Central memory CD4-positive, alpha-beta T cell (primary cell): ENCODE measurements around the gene RBM7.

ENCODE experiments used
- DNase-seq: peaks from one replicate; pipeline ENCODE4 v3.0.0; 2022

Gene RBM7

GRCh38 chr11:114397349-114397982 lies 3.0 kb upstream of the RBM7 start:
- DNase-seq: no peak

GRCh38 chr11:114398303-114398920 lies 2.1 kb upstream of the RBM7 start:
- no peak for DNase-seq

GRCh38 chr11:114399490-114400215 lies 813 bp upstream of the RBM7 start:
- DNase-seq: no peak

DNA sequence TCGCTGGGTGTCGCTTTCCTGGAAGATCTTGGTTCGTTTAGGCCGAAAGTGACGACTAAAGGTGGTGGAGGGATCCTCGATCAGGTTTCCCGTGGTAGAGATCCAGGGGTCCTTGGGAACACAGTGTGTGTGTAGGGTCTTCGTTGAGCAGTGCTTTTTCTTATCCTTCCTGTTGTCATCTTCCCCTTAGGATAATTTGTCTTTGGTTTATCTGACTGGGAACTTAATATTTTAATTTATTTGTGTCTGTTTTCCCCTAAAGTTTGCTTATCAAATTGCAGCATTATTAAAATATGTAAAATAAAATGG lies 403 bp downstream of the RBM7 start:
- DNase-seq: no peak

GRCh38 chr11:114401311-114401710 lies 845 bp downstream of the RBM7 start:
- DNase-seq: no peak

DNA sequence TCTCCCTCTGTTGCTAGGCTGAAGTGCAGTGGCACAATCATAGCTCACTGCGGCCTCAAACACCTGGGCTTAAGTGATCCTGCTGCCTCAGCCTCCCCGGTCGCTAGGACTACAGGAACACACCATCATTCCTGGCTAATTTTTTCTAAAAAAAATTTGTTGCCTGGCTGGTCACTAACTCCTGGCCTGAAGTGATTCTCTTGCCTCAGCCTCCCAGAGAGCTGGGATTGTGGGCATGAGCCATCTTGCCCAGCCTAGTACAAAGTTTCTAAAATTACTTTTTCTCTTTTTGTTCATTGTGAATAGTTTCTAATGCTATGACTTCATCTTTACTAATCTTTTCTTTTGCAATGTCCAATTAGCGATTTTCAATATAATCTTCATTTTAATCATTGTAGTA lies 12.5 kb downstream of the RBM7 start:
- no peak for DNase-seq

- no peak for DNase-seq
Measured at GRCh38 chr11:114413958-114414357, 13.5 kb downstream of the RBM7 start.

DNA sequence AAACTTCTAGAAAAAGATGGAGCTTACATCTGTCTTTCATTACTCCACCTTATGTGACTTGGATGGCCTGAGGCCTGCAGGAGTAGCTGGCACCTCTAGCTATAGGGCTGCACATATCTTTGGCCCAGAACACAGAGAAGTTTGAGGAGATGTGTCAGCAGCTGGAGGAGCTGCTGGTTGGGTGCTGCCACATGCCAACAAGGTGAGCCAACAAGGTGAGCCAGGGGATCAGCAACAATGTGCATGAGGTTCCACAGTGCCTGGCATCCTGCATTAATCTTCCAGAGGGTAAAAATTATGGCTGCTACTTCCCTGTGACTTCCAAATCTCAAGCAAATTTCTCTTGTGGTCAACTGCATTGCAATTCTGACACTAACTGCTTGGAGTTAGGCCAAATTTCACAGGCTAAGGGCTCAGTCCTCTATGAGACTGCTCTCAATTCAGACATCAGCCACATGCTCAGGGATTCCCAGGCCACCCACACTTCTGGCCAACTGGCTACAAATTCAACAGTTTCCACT lies 16.0 kb downstream of the RBM7 start:
- no peak for DNase-seq

DNA sequence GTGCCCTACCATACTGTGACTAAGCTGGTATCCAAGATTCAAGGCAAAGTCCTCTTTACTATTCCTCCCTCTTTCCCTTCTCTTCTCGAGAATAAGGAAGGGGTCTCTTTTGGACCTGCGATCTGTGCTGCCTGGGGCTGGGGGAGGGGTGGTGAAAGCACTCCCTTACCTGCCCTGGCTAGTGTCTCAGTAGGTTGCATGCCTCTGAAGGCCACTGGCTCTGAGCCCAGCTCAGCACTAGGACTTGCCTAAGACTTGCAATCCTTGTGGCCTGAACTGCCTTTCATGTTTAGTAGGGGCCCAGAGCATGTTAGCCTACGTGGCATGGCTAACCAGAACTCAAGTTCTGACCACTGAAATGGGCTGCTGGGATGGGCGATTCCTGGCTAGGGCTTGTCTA lies 25.8 kb downstream of the RBM7 start:
- no peak for DNase-seq

DNA sequence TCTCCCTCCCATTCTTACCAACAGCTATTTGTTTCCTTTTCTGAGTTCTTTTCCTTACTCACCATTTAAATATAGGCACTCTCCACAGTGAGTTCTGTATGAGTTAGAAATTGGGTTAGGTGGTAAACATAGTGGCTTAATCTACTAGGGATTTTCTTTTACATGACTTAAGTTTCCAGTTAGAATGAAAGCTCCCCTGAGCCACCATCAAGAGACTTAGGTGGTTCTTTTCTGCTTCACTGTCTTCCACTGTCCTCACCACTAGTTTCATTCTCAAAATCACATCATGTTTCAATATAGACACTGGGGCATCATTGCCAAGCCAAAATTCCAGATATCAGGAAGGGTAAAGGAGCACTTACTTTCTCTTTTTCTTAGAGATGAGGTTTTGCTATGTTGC lies 29.8 kb downstream of the RBM7 start:
- no peak for DNase-seq

DNA sequence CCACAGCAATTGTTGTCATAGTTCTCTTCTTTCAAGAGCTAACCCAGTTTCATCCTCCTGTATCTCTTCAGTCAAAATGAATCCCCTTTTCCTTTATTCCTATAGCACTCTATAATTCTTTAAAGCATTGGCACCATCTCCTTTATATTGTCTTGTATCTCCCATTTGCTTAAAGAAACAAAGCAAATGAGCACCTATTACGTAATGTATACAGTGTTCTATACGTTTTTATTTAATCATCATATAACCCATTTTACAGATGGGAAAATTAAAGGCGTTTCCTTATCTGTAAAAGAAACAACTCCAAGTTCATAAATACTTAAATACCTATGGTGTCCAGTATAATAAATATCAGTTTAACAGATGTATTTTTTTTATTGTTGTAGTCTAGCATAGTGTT lies 32.4 kb downstream of the RBM7 start:
- DNase-seq: no peak

GRCh38 chr11:114433376-114433775 lies 32.9 kb downstream of the RBM7 start:
- no peak for DNase-seq

GRCh38 chr11:114438303-114438702 lies 37.8 kb downstream of the RBM7 start:
- DNase-seq: no peak

- peak; percentile 93 for DNase-seq
Measured at GRCh38 chr11:114439229-114440120, 39.0 kb downstream of the RBM7 start, which contains the start of gene REXO2. TSS of gene REXO2 (plus strand) at chr11:114439467. CDS start at chr11:114439529, 62 bp downstream.

- DNase-seq: no peak
Measured at GRCh38 chr11:114440121-114440860, 39.8 kb downstream of the RBM7 start.

GRCh38 chr11:114440971-114441763 lies 40.7 kb downstream of the RBM7 start:
- DNase-seq: no peak

DNA sequence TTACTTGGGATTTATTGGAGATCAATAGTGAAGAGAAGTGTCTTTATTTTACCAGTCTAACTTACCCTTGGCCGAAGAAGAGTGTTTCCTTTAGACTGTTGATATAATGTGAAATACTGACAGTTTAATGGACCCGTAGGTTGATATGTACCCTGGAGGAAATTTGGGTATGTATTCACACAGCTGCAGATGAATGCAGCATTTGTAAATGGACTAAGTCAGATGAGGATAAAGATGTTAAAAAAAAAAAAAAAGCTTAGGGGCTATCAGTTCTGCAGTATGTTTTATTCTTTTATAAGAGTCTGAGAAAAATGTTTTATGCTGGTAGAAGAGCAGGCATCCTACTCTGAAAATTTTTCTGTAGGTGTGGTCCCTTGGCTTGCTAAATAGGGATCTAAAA lies 41.5 kb downstream of the RBM7 start:
- DNase-seq: no peak

GRCh38 chr11:114442536-114442935 lies 42.1 kb downstream of the RBM7 start:
- DNase-seq: no peak

GRCh38 chr11:114447444-114447843 lies 47.0 kb downstream of the RBM7 start:
- DNase-seq: no peak

- no peak for DNase-seq
Measured at GRCh38 chr11:114447892-114448291, 47.4 kb downstream of the RBM7 start.

GRCh38 chr11:114448749-114449482 lies 48.5 kb downstream of the RBM7 start:
- DNase-seq: no peak
